K562 (cell line): ENCODE data around the gene ZNF135.

Source experiments
- CCNT2 ChIP-seq: IDR thresholded peaks from 2 replicates; pipeline ENCODE4 v1.6.1; 2011; ENCODE audit warnings: borderline replicate concordance, low read depth, mild to moderate bottlenecking, moderate library complexity, mixed read lengths, low read length; ENCODE audit not compliant: insufficient read length; ENCODE audit errors: extremely low read depth
- FOXJ2 ChIP-seq: fragments of 200-800 bp; sonication (Bioruptor generic); IDR thresholded peaks from 2 replicates; pipeline ENCODE4 v1.6.1; 2016; ENCODE audit warnings: missing genetic modification characterization, missing compliant biosample characterization
- KAT7 ChIP-seq: sonication (generic); formaldehyde crosslinking; IDR thresholded peaks from 2 replicates; pipeline ENCODE4 v1.8.0; 2022; ENCODE audit warnings: missing genetic modification reagents, mild to moderate bottlenecking, borderline replicate concordance
- NFXL1 ChIP-seq: fragments of 450-650 bp; formaldehyde crosslinking; IDR thresholded peaks from 2 replicates; pipeline ENCODE4 v1.4.0; 2021; ENCODE audit warnings: mild to moderate bottlenecking
- ZNF263 ChIP-seq: sonication (generic); formaldehyde crosslinking; IDR thresholded peaks from 2 replicates; pipeline ENCODE4 v1.8.0; 2022; ENCODE audit warnings: mild to moderate bottlenecking, missing genetic modification reagents, borderline replicate concordance

DNA sequence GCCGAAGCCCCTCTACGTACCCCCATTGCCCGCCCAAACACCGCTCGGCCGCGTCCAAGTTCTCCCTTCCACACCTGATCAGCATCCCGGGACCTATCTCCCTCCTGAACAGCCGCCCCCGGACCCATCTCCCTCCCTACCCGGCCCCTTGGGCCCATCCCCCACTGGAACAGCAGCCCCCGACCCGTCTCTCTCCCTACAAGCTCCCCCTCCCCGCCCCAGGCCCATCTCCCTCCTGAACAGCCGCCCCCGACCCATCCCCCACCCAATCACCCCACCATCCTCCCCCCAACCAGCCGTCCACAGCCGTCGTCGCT lies 24.6 kb upstream of the ZNF135 start:
- TF ChIP-seq NFXL1 (CRISPR knock-in tag) (no peak), ZNF263 (CRISPR knock-in tag) (no peak), FOXJ2 (no peak), CCNT2 (no peak), KAT7 (no peak)
